H9 (cell line): ENCODE measurements around the gene FBXL7. TPM values are rescaled to one million over a fixed set of nuclear protein-coding genes. Genes with fewer than 3 reads are reported as not detected.

Source experiments
- DNase-seq: peaks from one replicate; pipeline ENCODE4 v3.0.0-alpha.2; 2017
- H2AFZ ChIP-seq: one replicate; pipeline ENCODE4 v1.6.1; 2013; ENCODE audit warnings: mild to moderate bottlenecking, low read length, control low read depth, moderate library complexity
- H2AK5ac ChIP-seq: 2 replicates; pipeline ENCODE4 v1.6.1; 2013; ENCODE audit warnings: low read length, control low read depth, mixed read lengths; ENCODE audit not compliant: insufficient read length
- H2BK120ac ChIP-seq: one replicate; pipeline ENCODE4 v1.6.1; 2013; ENCODE audit warnings: low read depth, mild to moderate bottlenecking, low read length, control low read depth, inconsistent platforms; ENCODE audit not compliant: poor library complexity, severe bottlenecking
- H2BK12ac ChIP-seq: 2 replicates; pipeline ENCODE4 v1.6.1; 2013; ENCODE audit warnings: low read length, control low read depth, mixed read lengths, low read depth; ENCODE audit not compliant: insufficient read length
- H2BK15ac ChIP-seq: 2 replicates; pipeline ENCODE4 v1.6.1; 2013; ENCODE audit warnings: low read depth, low read length, control low read depth
- H2BK20ac ChIP-seq: one replicate; pipeline ENCODE4 v1.6.1; 2013; ENCODE audit warnings: low read depth, mild to moderate bottlenecking, low read length, control low read depth, inconsistent platforms; ENCODE audit not compliant: poor library complexity, severe bottlenecking
- H2BK5ac ChIP-seq: 2 replicates; pipeline ENCODE4 v1.6.1; 2013; ENCODE audit warnings: low read length, control low read depth, mixed read lengths; ENCODE audit not compliant: insufficient read length
- H3K14ac ChIP-seq: 2 replicates; pipeline ENCODE4 v1.6.1; 2013; ENCODE audit warnings: low read length, control low read depth; ENCODE audit not compliant: insufficient read depth
- H3K18ac ChIP-seq: 2 replicates; pipeline ENCODE4 v1.6.1; 2013; ENCODE audit warnings: low read depth, mild to moderate bottlenecking, mixed read lengths, low read length, control low read depth; ENCODE audit not compliant: insufficient read length
- H3K23ac ChIP-seq: 2 replicates; pipeline ENCODE4 v1.6.1; 2013; ENCODE audit warnings: low read length, control low read depth, mixed read lengths, low read depth; ENCODE audit not compliant: insufficient read length
- H3K23me2 ChIP-seq: 2 replicates; pipeline ENCODE4 v1.6.1; 2013; ENCODE audit warnings: low read depth, mild to moderate bottlenecking, mixed read lengths, low read length, control low read depth; ENCODE audit not compliant: insufficient read length, poor library complexity, severe bottlenecking
- H3K27ac ChIP-seq: 2 replicates; pipeline ENCODE4 v1.5.1; 2013; ENCODE audit warnings: low read length, control low read depth, mixed read lengths, low read depth; ENCODE audit not compliant: insufficient read length
- H3K27me3 ChIP-seq: 2 replicates; pipeline ENCODE4 v1.6.1; 2013; ENCODE audit warnings: low read length, control low read depth, inconsistent platforms; ENCODE audit not compliant: insufficient read depth
- H3K4ac ChIP-seq: 2 replicates; pipeline ENCODE4 v1.6.1; 2013; ENCODE audit warnings: low read depth, mild to moderate bottlenecking, control low read depth, inconsistent platforms, low read length, moderate library complexity
- H3K4me1 ChIP-seq: 2 replicates; pipeline ENCODE4 v1.6.1; 2013; ENCODE audit warnings: low read length, control low read depth, inconsistent platforms; ENCODE audit not compliant: insufficient read depth
- H3K4me2 ChIP-seq: 2 replicates; pipeline ENCODE4 v1.6.1; 2013; ENCODE audit warnings: low read length, control low read depth, mixed read lengths; ENCODE audit not compliant: insufficient read length, insufficient read depth
- H3K56ac ChIP-seq: 2 replicates; pipeline ENCODE4 v1.6.1; 2013; ENCODE audit warnings: low read depth, mild to moderate bottlenecking, mixed read lengths, low read length, control low read depth; ENCODE audit not compliant: insufficient read length
- H3K79me1 ChIP-seq: 2 replicates; pipeline ENCODE4 v1.6.1; 2013; ENCODE audit warnings: low read depth, mild to moderate bottlenecking, moderate library complexity, low read length, control low read depth, inconsistent platforms; ENCODE audit not compliant: insufficient read depth, poor library complexity, severe bottlenecking
- H3K79me2 ChIP-seq: 2 replicates; pipeline ENCODE4 v1.6.1; 2013; ENCODE audit warnings: low read length, control low read depth, inconsistent platforms; ENCODE audit not compliant: insufficient read depth
- H3K9ac ChIP-seq: 2 replicates; pipeline ENCODE4 v1.6.1; 2013; ENCODE audit warnings: low read length, control low read depth, mixed read lengths; ENCODE audit not compliant: insufficient read length; ENCODE audit errors: extremely low read depth
- H3K9me3 ChIP-seq: one replicate; pipeline ENCODE4 v1.6.1; 2013; ENCODE audit warnings: low read depth, low read length, inconsistent platforms; ENCODE audit not compliant: control insufficient read depth
- H3T11ph ChIP-seq: one replicate; pipeline ENCODE4 v1.6.1; 2013; ENCODE audit warnings: mild to moderate bottlenecking, low read length, control low read depth, inconsistent platforms
- H4K20me1 ChIP-seq: one replicate; pipeline ENCODE4 v1.6.1; 2013; ENCODE audit not compliant: control insufficient read depth, insufficient read length, insufficient read depth
- H4K5ac ChIP-seq: 2 replicates; pipeline ENCODE4 v1.6.1; 2013; ENCODE audit warnings: low read depth, mild to moderate bottlenecking, mixed read lengths, low read length, control low read depth; ENCODE audit not compliant: insufficient read length
- H4K8ac ChIP-seq: replicated peaks from 2 replicates; pipeline ENCODE4 v1.6.1; 2013; ENCODE audit warnings: low read length, control low read depth, mixed read lengths, low read depth; ENCODE audit not compliant: insufficient read length
- H4K91ac ChIP-seq: 2 replicates; pipeline ENCODE4 v1.6.1; 2013; ENCODE audit warnings: low read depth, mild to moderate bottlenecking, moderate library complexity, mixed read lengths, low read length, control low read depth; ENCODE audit not compliant: insufficient read length
- H3K27ac Mint-ChIP-seq, 3 experiments: 2 replicates in 2 of 3; 3 replicates in 1 of 3; pipeline ENCODE4 v1.8.0; 2020 to 2021; ENCODE audit warnings: mixed read lengths in 3 of 3, mild to moderate bottlenecking in 1 of 3, moderate library complexity in 1 of 3
- H3K27me3 Mint-ChIP-seq: 2 replicates; pipeline ENCODE4 v1.8.0; 2021; ENCODE audit warnings: low read depth, mild to moderate bottlenecking, moderate library complexity, mixed read lengths
- H3K36me3 Mint-ChIP-seq, 3 experiments: 2 replicates in 2 of 3; 3 replicates in 1 of 3; pipeline ENCODE4 v1.8.0; 2020 to 2021; ENCODE audit warnings: low read depth in 3 of 3, mixed read lengths in 3 of 3; ENCODE audit not compliant: insufficient read depth in 1 of 3
- H3K4me1 Mint-ChIP-seq, 2 experiments: 2 replicates each; pipeline ENCODE4 v1.8.0; 2020; ENCODE audit warnings: mixed read lengths in 2 of 2
- H3K4me3 Mint-ChIP-seq, 2 experiments: 2 replicates in 1 of 2; 3 replicates in 1 of 2; pipeline ENCODE4 v1.8.0; 2020 to 2021; ENCODE audit warnings: mild to moderate bottlenecking in 2 of 2, mixed read lengths in 2 of 2, moderate library complexity in 1 of 2
- H3K9me3 Mint-ChIP-seq, 2 experiments: 2 replicates in 1 of 2; 3 replicates in 1 of 2; pipeline ENCODE4 v1.8.0; 2020; ENCODE audit warnings: mild to moderate bottlenecking in 2 of 2, mixed read lengths in 2 of 2, moderate library complexity in 1 of 2
- WGBS: extraction: QIAGEN DNeasy Blood & Tissue Kit; methylation state at CpG from one replicate; pipeline ENCODE4 v1.1.7; 2013; ENCODE audit warnings: missing lambda C conversion rate, low lambda C conversion rate, mixed read lengths; ENCODE audit not compliant: insufficient read length; ENCODE audit errors: extremely low coverage; 5-methylcytosine and 5-hydroxymethylcytosine counted together
- total RNA-seq: library from RNA; stranded (reverse); gene quantifications from 2 replicates; pipeline ENCODE4 v1.2.1, GENCODE V29; 2021
- TF ChIP-seq, protein P1 (sequence below): fragments of 200-600 bp; sonication (generic); conservative IDR thresholded peaks from 3 replicates; pipeline ENCODE4 v1.8.0; 2021; ENCODE audit warnings: antibody characterized with exemption, mild to moderate bottlenecking

Gene FBXL7
- total RNA-seq, 1 experiment from 2014 or later, result 14.6 TPM

DNA sequence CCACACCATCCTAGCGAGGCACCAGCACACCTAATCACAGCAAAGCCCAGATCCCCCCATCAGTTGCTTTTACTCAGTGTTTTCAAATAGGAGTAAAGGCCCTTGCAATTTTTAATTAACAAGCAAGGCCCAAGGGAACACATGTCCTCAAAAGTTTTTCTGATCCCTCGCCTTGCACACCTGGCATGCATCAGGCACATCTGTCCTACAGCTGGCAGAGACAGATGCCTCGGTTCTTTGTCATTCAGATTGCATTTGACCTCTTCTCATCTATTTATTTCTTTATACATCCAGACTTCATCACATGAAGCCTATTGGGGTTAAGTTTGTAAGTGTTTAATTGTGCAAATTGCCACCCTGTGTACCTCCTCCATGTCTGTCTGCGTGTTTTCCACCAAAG is 438.2 kb downstream of the FBXL7 start:
- no peaks in the 10 kb centered on the region for H3K27me3 Mint-ChIP-seq
- no peaks in the 10 kb centered on the region for H3K9me3 Mint-ChIP-seq
- no peak overlapping the region for H3T11ph ChIP-seq
- H3K4me2 ChIP-seq, result no peak overlapping the region
- no peaks in the 10 kb centered on the region for H3K9me3 ChIP-seq
- no peak overlapping the region for H3K14ac ChIP-seq
- H3K4me1 Mint-ChIP-seq, result peaks cover 11 to 18% of the 10 kb centered on the region in 2 experiments
- no peaks in the 10 kb centered on the region for H3K79me1 ChIP-seq
- no peak for DNase-seq
- H2BK12ac ChIP-seq, result no peak overlapping the region
- H4K5ac ChIP-seq, result no peak overlapping the region
- peaks cover 5 to 27% (median 24%) of the 10 kb centered on the region in 3 experiments; a peak in 6 of 7 replicates for H3K36me3 Mint-ChIP-seq
- no peak overlapping the region for H3K4me3 Mint-ChIP-seq
- no peak overlapping the region for H4K91ac ChIP-seq
- no peak overlapping the region for H3K4ac ChIP-seq
- H3K27me3 ChIP-seq, result no peaks in the 10 kb centered on the region
- no peak overlapping the region for H2BK120ac ChIP-seq
- H3K18ac ChIP-seq, result no peak overlapping the region
- no peak overlapping the region for H3K56ac ChIP-seq
- no peaks in the 10 kb centered on the region; the same call in 1 of the 2 replicates for H3K4me1 ChIP-seq
- no peaks in the 10 kb centered on the region for H4K20me1 ChIP-seq
- no peak overlapping the region for H2AFZ ChIP-seq
- WGBS, result no CpG with 5 or more reads among the region's 4 CpGs
- H3K79me2 ChIP-seq, result no peaks in the 10 kb centered on the region
- H3K27ac ChIP-seq, result no peak overlapping the region
- TF ChIP-seq, protein P1, sequence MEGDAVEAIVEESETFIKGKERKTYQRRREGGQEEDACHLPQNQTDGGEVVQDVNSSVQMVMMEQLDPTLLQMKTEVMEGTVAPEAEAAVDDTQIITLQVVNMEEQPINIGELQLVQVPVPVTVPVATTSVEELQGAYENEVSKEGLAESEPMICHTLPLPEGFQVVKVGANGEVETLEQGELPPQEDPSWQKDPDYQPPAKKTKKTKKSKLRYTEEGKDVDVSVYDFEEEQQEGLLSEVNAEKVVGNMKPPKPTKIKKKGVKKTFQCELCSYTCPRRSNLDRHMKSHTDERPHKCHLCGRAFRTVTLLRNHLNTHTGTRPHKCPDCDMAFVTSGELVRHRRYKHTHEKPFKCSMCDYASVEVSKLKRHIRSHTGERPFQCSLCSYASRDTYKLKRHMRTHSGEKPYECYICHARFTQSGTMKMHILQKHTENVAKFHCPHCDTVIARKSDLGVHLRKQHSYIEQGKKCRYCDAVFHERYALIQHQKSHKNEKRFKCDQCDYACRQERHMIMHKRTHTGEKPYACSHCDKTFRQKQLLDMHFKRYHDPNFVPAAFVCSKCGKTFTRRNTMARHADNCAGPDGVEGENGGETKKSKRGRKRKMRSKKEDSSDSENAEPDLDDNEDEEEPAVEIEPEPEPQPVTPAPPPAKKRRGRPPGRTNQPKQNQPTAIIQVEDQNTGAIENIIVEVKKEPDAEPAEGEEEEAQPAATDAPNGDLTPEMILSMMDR, result no peak
- no peak overlapping the region for H4K8ac ChIP-seq
- no peak overlapping the region for H3K9ac ChIP-seq
- no peak overlapping the region for H2AK5ac ChIP-seq
- H3K23me2 ChIP-seq, result no peaks in the 10 kb centered on the region
- no peak overlapping the region for H2BK15ac ChIP-seq
- no peak overlapping the region for H2BK5ac ChIP-seq
- peak overlapping the region in 1 of 3 experiments; percentile 28; a peak in 1 of 7 replicates for H3K27ac Mint-ChIP-seq
- H3K23ac ChIP-seq, result no peak overlapping the region
- no peak overlapping the region for H2BK20ac ChIP-seq
